ENCODE results near the gene REN. TPM values are rescaled to one million over a fixed set of nuclear protein-coding genes. Genes with fewer than 3 reads are reported as not detected.
A peak's percentile ranks its signal among the peaks of the same experiment; 100 is the strongest.

The REN gene
- total RNA-seq, 3 donors from 2014 or later (not counting 1 experiment from before 2014, with no cell fraction given): not detected

GRCh38 chr1:204108312-204109141, 57.6 kb downstream of the REN start:
- H3K36me3 Mint-ChIP-seq: no peaks in the 10 kb centered on the region
- Histone ChIP-seq H3K27me3 (ENCODE audit: control insufficient read depth, insufficient read depth, low read length) (no peaks in the 10 kb centered on the region), H3K4me1 (ENCODE audit: control insufficient read depth, insufficient read depth, low read length) (peaks cover 52% of the 10 kb centered on the region), H3K4me3 (ENCODE audit: low read length) (no peak overlapping the region), H3K36me3 (ENCODE audit: control insufficient read depth, insufficient read depth, low read length) (no peaks in the 10 kb centered on the region), H3K27ac (ENCODE audit: low read length) (no peak overlapping the region), H3K9me3 (ENCODE audit: control insufficient read depth, insufficient read depth, low read length) (no peaks in the 10 kb centered on the region)
- intact Hi-C loops (cut with micrococcal nuclease): no loop called here
- no peaks in the 10 kb centered on the region for H3K27me3 Mint-ChIP-seq (ENCODE audit: low read depth in 2 of 2)
- H3K9me3 Mint-ChIP-seq: no peaks in the 10 kb centered on the region
- peak overlapping the region; percentile 13 for H3K4me3 Mint-ChIP-seq
- ATAC-seq: no peak
- H3K27ac Mint-ChIP-seq: peak overlapping the region; percentile 67 to 78
- TF ChIP-seq, protein P1, sequence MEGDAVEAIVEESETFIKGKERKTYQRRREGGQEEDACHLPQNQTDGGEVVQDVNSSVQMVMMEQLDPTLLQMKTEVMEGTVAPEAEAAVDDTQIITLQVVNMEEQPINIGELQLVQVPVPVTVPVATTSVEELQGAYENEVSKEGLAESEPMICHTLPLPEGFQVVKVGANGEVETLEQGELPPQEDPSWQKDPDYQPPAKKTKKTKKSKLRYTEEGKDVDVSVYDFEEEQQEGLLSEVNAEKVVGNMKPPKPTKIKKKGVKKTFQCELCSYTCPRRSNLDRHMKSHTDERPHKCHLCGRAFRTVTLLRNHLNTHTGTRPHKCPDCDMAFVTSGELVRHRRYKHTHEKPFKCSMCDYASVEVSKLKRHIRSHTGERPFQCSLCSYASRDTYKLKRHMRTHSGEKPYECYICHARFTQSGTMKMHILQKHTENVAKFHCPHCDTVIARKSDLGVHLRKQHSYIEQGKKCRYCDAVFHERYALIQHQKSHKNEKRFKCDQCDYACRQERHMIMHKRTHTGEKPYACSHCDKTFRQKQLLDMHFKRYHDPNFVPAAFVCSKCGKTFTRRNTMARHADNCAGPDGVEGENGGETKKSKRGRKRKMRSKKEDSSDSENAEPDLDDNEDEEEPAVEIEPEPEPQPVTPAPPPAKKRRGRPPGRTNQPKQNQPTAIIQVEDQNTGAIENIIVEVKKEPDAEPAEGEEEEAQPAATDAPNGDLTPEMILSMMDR (IDR thresholded peaks at IDR 0.05): no peak
- no peak for DNase-seq
- WGBS (ENCODE audit: insufficient coverage): 74% methylated on average over 21 of the region's 21 CpGs
- peaks cover 32 to 56% of the 10 kb centered on the region in 2 donors for H3K4me1 Mint-ChIP-seq

- H3K27me3 Mint-ChIP-seq (ENCODE audit: low read depth in 2 of 2): no peaks in the 10 kb centered on the region
- ATAC-seq (no peak), DNase-seq (no peak)
- peak overlapping the region; percentile 42 to 97 for H3K27ac Mint-ChIP-seq
- intact Hi-C loops (cut with micrococcal nuclease): no loop called here
- H3K36me3 Mint-ChIP-seq: no peaks in the 10 kb centered on the region
- H3K4me3 Mint-ChIP-seq: no peak overlapping the region
- no peaks in the 10 kb centered on the region for H3K9me3 Mint-ChIP-seq
- TF ChIP-seq, protein P1 (IDR thresholded peaks at IDR 0.05): no peak
- Histone ChIP-seq H3K27ac (ENCODE audit: low read length) (no peak overlapping the region), H3K27me3 (ENCODE audit: control insufficient read depth, insufficient read depth, low read length) (no peaks in the 10 kb centered on the region), H3K4me3 (ENCODE audit: low read length) (no peak overlapping the region), H3K9me3 (ENCODE audit: control insufficient read depth, insufficient read depth, low read length) (no peaks in the 10 kb centered on the region), H3K36me3 (ENCODE audit: control insufficient read depth, insufficient read depth, low read length) (no peaks in the 10 kb centered on the region), H3K4me1 (ENCODE audit: control insufficient read depth, insufficient read depth, low read length) (peaks cover 58% of the 10 kb centered on the region)
- peaks cover 39 to 56% of the 10 kb centered on the region in 2 donors for H3K4me1 Mint-ChIP-seq
- 90% methylated on average over 2 of the region's 2 CpGs for WGBS (ENCODE audit: insufficient coverage)
These were observed 58.2 kb downstream of the REN start for GRCh38 chr1:204107892-204108291.

DNA sequence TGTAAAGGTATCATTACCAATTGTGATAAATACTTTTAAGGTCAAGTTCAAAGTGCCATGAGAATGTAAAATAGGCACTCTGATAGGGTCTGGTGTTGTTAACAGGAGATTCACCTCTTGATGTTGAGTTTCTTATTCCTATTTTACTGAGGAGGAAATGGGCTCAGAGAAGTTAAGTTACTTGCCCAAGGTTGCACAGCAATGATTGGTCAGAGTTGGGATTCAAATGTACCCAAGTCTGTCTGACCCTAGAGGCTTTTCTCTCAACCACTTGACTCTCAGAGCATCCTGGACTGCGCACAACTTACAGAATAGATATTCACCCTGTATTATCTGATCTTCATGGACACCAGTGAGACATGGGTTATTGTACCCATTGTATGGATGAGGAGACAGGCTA, 59.3 kb downstream of the REN start:
- DNase-seq: no peak
- intact Hi-C loops (cut with micrococcal nuclease): no loop called here
- Mint-ChIP-seq H3K27me3 (ENCODE audit: low read depth in 2 of 2) (no peaks in the 10 kb centered on the region), H3K27ac (peak overlapping the region; percentile 42 to 97), H3K4me1 (peaks cover 49 to 60% of the 10 kb centered on the region in 2 donors), H3K9me3 (no peaks in the 10 kb centered on the region), H3K4me3 (no peak overlapping the region), H3K36me3 (no peaks in the 10 kb centered on the region)
- Histone ChIP-seq H3K9me3 (ENCODE audit: control insufficient read depth, insufficient read depth, low read length) (no peaks in the 10 kb centered on the region), H3K27me3 (ENCODE audit: control insufficient read depth, insufficient read depth, low read length) (no peaks in the 10 kb centered on the region), H3K4me1 (ENCODE audit: control insufficient read depth, insufficient read depth, low read length) (peaks cover 69% of the 10 kb centered on the region), H3K36me3 (ENCODE audit: control insufficient read depth, insufficient read depth, low read length) (no peaks in the 10 kb centered on the region), H3K27ac (ENCODE audit: low read length) (no peak overlapping the region), H3K4me3 (ENCODE audit: low read length) (no peak overlapping the region)
- WGBS (ENCODE audit: insufficient coverage): no CpG with 5 or more reads among the region's 1 CpG
- TF ChIP-seq, protein P1 (IDR thresholded peaks at IDR 0.05): no peak
- ATAC-seq: no peak
